GM19372 (cell line): Measurements from ENCODE around the gene CREB3.

Experiments used
- ATAC-seq: cut with Tn5 transposase; IDR thresholded peaks from one replicate; pipeline ENCODE4 v1.9.1; 2021; ENCODE audit warnings: mild to moderate bottlenecking, low read depth, moderate library complexity; ENCODE audit not compliant: unreplicated experiment

The CREB3 gene

DNA sequence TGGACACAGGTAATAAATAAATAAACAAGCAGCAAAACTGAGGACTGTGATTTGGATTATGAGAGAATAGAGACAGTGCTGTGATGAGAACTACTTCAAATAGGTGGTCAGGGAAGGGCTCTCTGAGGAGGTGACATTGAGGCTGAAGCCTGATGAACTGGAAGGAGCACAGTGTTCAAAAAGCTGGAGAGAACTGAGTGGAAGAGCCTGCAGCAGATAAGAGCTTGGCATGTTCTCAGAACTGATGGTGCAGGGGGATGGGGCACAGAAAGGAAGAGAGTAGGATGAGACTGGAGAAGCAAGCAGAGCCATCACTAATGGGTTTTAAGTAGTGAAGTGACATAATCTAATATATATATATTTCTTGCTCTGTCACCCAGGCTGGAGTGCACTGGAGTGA lies 31.5 kb upstream of the CREB3 start:
- no peak for ATAC-seq

DNA sequence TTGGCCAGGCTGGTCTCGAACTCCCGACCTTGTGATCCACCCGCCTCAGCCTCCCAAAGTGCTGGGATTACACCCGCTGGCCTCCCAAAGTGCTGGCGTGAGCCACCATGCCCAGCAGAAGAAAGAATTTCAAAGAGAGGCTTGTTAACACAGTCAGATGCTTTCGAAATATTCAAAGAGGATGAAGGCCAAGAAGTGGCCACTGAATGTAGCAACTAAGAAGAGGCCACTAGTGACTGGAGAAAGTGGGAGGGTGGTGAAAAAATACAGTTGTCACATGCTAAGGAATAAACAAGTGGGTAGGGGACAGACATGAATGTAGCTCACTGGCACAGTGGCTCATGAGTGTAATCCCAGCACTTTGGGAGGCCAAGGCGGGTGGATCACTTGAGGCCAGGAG lies 29.8 kb upstream of the CREB3 start:
- ATAC-seq, result no peak

GRCh38 chr9:35703906-35704672 lies 28.4 kb upstream of the CREB3 start:
- no peak for ATAC-seq

DNA sequence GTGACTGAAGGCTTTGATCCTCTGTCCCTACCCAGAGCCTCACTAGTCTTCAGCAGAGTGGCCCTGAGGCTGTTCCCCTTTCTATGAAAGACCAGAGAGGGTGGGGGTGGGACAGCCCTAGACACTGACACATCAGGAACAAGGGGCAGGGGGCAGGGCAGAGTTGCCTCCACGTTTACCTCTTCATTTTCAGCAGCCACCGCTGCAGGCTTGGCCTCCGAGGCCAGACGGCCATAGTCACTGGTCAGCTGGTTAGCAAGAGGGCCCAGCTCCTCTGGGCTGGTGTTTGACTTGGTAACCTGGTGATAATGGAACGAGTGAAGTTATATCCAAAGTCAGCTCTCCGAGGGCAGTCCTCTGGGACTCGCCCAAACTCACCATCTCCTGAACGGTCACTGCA lies 27.1 kb upstream of the CREB3 start:
- no peak for ATAC-seq

DNA sequence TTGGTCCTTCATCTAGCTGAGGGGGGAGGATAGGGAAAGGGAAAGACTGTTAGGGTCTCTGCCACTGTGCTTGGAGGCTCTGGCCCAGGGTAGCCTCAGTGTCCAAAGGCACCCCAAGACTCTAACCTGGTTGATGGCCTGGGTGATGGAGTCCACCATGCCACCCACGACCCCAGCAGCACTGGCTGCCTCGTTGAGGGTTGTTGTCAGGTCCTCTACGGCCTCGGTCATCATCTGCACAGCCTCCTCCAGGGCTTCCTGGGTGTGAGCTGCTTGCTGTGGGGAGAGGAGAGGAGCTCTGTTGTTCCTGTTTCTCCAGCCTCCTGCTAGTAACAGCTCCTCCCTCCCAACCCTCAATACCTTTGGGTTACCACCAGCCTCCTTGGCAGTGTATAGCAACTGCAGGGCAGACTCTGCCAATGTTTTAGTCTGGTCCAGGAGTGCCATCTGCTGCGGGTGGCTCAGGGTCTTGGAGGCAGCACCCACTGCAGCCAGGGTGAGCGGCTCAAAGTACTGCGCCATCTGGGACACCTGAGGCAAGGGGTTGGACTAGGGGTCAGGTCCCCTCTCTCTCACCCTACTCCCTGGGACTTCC lies 26.5 kb upstream of the CREB3 start:
- ATAC-seq, result no peak

GRCh38 chr9:35706951-35707350 lies 25.5 kb upstream of the CREB3 start:
- ATAC-seq, result no peak

- ATAC-seq, result no peak
Measured at GRCh38 chr9:35708146-35708545, 24.3 kb upstream of the CREB3 start.

DNA sequence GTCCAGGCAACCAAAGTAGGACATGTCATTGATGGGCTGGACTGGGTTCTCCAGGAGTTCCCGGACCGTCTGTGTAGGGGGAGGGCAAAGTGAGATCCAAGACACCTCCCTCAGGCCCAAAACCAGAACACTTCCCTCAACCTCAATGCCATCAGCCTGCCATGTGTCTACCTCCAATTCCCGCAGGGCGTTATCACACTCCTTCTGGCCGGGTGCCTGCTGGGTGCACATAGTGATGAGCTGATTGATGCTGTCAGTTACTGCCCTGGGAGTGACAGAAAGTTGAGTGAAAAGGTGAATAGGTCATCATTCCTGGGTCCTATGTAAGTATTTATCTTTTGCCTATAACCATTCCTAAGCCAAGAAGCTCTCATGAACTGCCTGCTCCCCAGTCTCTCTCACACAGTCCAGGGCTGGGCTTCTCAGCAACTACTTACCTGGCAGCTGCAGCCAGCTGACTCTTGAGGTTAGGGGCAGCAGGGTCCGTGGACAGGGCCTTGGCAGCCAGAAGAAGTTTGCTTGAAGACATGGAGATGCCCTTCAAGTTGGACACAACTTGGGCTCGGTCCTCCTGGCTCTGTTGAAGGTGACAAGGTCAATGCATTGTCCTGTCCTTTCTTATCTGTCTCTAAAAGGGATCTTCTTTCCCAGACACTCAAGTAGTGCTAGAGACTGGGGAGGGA lies 21.5 kb upstream of the CREB3 start:
- no peak for ATAC-seq

- no peak for ATAC-seq
Measured at GRCh38 chr9:35711501-35712428, 20.7 kb upstream of the CREB3 start.

DNA sequence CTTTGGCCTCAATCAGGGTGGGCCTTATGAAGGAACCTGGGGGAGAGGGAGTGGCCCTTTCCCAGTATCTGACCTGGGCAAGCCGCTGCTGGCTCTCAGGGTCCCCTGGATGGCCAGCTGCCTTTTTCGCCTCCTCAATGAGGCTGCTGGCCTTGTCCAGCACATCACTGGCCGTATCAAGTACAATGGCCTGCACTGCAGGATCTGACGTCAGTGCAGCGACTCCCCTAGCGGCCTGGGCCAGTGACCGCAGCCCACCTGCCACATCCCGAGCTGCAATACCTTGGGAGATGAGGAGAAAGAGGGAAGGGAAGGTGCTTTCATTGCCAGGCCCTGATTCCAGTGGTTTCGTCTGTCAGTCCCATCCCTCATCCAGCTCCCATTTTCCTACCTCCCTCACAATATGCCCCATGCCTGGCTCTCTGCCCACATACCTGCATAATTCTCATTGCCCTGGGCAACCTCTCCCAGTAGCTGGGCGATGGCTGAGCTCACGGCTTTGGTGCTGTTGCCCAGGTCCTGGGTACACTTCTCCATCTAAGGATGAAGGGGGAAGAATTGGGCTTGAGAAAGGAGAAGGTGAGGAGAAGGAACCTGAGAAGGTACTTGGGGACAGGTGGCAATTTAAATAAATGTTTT lies 19.6 kb upstream of the CREB3 start:
- ATAC-seq, result no peak

GRCh38 chr9:35713578-35713977 lies 18.9 kb upstream of the CREB3 start:
- ATAC-seq, result no peak

- no peak for ATAC-seq
Measured at GRCh38 chr9:35714123-35714522, 18.3 kb upstream of the CREB3 start.

GRCh38 chr9:35714579-35715252 lies 17.8 kb upstream of the CREB3 start:
- ATAC-seq, result no peak

- no peak for ATAC-seq
Measured at GRCh38 chr9:35716230-35716629, 16.2 kb upstream of the CREB3 start.

DNA sequence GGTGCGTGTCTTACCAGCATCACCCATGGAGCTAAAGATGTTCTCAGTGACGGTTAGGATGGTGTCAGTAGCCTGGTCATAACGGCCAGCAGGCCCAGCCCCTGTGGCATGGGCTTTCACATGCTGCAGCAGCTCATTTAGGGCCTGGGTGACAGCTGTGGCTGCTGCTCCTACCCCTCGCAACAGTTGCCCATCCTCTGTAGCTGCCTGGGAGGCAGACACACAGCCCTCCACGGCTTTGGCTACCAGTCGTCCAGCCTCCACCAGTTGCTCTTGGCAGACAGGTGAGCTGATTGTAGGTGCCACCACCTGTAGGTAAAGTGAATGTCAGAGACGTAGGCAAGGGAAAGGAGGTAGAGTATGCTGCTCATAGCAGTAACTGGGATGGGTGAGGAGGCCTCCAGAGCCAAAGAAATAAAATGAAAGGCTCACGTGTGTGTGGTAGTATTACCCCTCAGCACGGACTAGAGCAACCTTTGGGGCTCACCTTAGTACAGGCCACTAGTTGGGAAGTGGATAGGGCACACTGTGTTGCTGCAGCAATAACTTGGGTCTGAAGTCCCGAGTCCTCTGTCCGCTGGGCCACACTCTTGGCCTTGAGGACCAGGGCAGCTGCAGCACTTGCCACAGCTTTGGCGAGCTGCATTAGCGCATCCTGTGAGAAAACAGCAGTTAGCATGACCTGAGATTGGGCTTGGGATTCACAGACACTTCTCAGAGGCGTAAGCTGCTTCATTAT lies 15.2 kb upstream of the CREB3 start:
- ATAC-seq, result no peak

DNA sequence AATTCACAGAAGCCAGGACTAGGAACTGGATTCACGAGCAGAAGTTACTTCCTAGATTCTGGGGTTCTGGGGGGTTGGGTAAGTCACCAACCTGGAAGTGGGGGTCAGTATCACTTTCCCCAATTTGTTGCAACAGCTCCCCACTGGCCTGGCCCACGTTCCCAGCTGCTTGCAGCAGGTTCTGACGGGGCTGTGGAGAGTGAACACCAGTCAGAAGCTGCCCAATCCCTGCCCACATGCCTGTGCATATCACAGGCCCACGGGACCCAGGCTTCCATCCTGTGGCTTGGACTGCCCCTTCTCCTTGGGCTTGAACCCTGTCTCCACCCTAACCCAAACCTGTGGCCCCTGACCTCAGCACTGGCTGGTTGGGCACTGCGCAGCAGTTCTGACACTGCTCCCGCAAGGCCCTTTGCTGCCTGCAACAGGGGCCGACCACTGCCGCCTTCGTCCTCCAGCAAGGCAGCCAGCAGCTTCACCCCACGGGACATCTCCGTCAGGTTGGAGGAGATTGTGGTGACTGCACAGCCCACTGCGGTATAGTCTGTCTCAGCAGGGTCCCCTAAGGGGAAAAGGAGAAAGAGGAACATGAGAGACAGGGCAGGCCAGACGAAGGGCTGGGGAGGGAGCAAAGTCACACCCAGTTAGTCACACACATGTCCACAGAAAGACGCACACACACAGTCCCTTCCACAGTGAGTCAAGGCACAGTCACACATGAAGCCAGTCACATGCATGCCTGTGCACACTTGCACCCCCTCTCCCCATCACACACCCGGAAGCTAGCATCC lies 13.6 kb upstream of the CREB3 start:
- ATAC-seq, result no peak

GRCh38 chr9:35719546-35719945 lies 12.9 kb upstream of the CREB3 start:
- no peak for ATAC-seq

DNA sequence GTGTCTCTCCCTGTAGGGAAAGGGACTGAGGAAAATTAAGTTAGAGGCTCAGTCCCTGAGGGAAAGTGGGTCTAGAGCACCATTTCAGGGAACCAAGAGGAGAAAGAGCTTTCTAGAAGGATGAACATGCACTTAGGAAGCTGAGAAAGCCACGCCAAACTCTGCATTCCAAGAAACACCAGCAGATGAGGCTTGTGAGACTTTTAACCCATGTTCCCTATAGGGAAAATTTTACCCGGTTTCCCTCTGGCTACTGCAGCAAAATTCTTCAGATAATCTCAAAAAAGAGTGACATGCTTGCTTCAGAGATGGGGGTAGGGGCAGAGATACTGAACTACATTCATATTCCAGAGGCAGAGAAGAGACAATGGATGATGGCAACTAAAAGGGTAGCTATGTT lies 9.0 kb upstream of the CREB3 start:
- no peak for ATAC-seq
